BLaER1 treated with 17β-estradiol and CSF1 and Interleukin-3, amounts not matched to agents 10 nM and 100 nM (cell line): ENCODE data around the gene CPSF2.
"Not testable (repeated sequence)": the region's sequence is repeated elsewhere in the genome, so short reads cannot be mapped to it uniquely, and the experiment has no call there.

Source experiments
- H3K27ac ChIP-seq, 11 experiments: shearing (Covaris generic); formaldehyde crosslinking; 2 replicates each; pipeline ENCODE4 v1.8.1; 2022
- H3K27me3 ChIP-seq, 11 experiments: shearing (Covaris generic); formaldehyde crosslinking; 2 replicates each; pipeline ENCODE4 v1.8.1; 2022
- H3K36me3 ChIP-seq, 11 experiments: shearing (Covaris generic); formaldehyde crosslinking; 2 replicates each; pipeline ENCODE4 v1.8.1; 2022
- H3K4me1 ChIP-seq, 10 experiments: shearing (Covaris generic); formaldehyde crosslinking; 2 replicates each; pipeline ENCODE4 v1.8.1; 2022
- H3K4me2 ChIP-seq, 11 experiments: shearing (Covaris generic); formaldehyde crosslinking; 2 replicates each; pipeline ENCODE4 v1.8.1; 2022
- H3K4me3 ChIP-seq, 10 experiments: shearing (Covaris generic); formaldehyde crosslinking; 2 replicates each; pipeline ENCODE4 v1.8.1; 2022
- H3K9ac ChIP-seq, 11 experiments: shearing (Covaris generic); formaldehyde crosslinking; 2 replicates each; pipeline ENCODE4 v1.8.1; 2022
- H3K9me3 ChIP-seq, 11 experiments: shearing (Covaris generic); formaldehyde crosslinking; replicated peaks in 1 of 11; 2 replicates each; pipeline ENCODE4 v1.8.1; 2022
- H4K20me1 ChIP-seq, 11 experiments: shearing (Covaris generic); formaldehyde crosslinking; 2 replicates each; pipeline ENCODE4 v1.8.1; 2022
- Cebpa-rat ChIP-seq, 11 experiments: shearing (Covaris generic); IDR thresholded peaks; 2 replicates each; pipeline ENCODE4 v1.8.1; 2022

CPSF2 gene

GRCh38 chr14:92207012-92207927 lies 85.5 kb downstream of the CPSF2 start:
- peaks cover 6 to 16% (median 11%) of the 10 kb centered on the region in 10 experiments; a peak in 17 of 20 replicates for H3K4me1 ChIP-seq

GRCh38 chr14:92207928-92208265 lies 86.1 kb downstream of the CPSF2 start:
- H3K4me2 ChIP-seq, result peak overlapping the region in 1 of 11 experiments; percentile 70; a peak in 3 of 22 replicates

More at GRCh38 chr14:92207012-92207927, 85.5 kb downstream of the CPSF2 start:
- Histone ChIP-seq H3K4me3 (no peak overlapping the region; a peak in 1 of 20 replicates), H3K27me3 (no peaks in the 10 kb centered on the region), H4K20me1 (no peaks in the 10 kb centered on the region), H3K4me2 (peak overlapping the region; percentile 36 to 75 (median 61); a peak in 21 of 22 replicates), H3K27ac (no peak overlapping the region), H3K9ac (no peak overlapping the region), H3K9me3 (peaks cover 0 to 17% (median 13%) of the 10 kb centered on the region in 11 experiments; a peak in 15 of 22 replicates), H3K36me3 (no peaks in the 10 kb centered on the region)
- no peak for TF ChIP-seq Cebpa-rat (IDR thresholded peaks at IDR 0.05)

DNA sequence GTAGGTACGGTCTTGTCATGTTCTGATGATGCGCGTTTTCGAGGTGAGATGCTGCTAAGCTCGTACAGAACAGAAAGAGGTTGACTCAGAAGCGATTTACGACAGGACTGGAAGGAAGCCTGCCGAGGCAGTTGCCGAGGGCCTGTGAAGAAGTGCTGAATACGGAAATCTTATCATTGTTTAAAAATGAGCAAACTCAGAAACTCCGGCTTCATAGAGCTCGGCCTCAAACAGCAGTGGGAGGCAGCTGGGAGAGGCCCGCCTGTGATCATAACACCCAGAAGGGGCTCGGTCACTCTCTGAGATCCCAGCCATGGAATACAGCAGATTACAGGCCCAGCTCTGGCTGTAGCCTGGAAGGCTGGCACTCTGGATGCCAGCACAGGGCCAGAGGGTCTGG lies 87.4 kb downstream of the CPSF2 start:
- Histone ChIP-seq H3K27me3 (no peaks in the 10 kb centered on the region), H3K27ac (no peak overlapping the region), H3K9me3 (peaks cover 0 to 34% (median 25%) of the 10 kb centered on the region in 11 experiments; a peak in 15 of 22 replicates), H3K36me3 (no peaks in the 10 kb centered on the region), H3K4me2 (no peak overlapping the region), H4K20me1 (no peaks in the 10 kb centered on the region), H3K4me1 (peaks cover 6 to 16% (median 11%) of the 10 kb centered on the region in 10 experiments; a peak in 17 of 20 replicates), H3K4me3 (no peak overlapping the region), H3K9ac (no peak overlapping the region)
- no peak for TF ChIP-seq Cebpa-rat (IDR thresholded peaks at IDR 0.05)

More at GRCh38 chr14:92207928-92208265, 86.1 kb downstream of the CPSF2 start:
- no peaks in the 10 kb centered on the region for H3K36me3 ChIP-seq
- no peak overlapping the region for H3K4me3 ChIP-seq
- H3K4me1 ChIP-seq, result peaks cover 6 to 16% (median 11%) of the 10 kb centered on the region in 10 experiments; a peak in 17 of 20 replicates
- TF ChIP-seq Cebpa-rat (IDR thresholded peaks at IDR 0.05), result no peak
- no peaks in the 10 kb centered on the region for H4K20me1 ChIP-seq
- H3K27ac ChIP-seq, result no peak overlapping the region
- no peak overlapping the region for H3K9ac ChIP-seq
- H3K9me3 ChIP-seq, result peaks cover 0 to 24% (median 19%) of the 10 kb centered on the region in 11 experiments; a peak in 15 of 22 replicates
- H3K27me3 ChIP-seq, result no peaks in the 10 kb centered on the region

GRCh38 chr14:92213125-92213524 lies 91.4 kb downstream of the CPSF2 start:
- not testable (repeated sequence) for H4K20me1 ChIP-seq, H3K4me1 ChIP-seq, H3K4me2 ChIP-seq, H3K36me3 ChIP-seq, H3K27ac ChIP-seq, H3K4me3 ChIP-seq, H3K9ac ChIP-seq, H3K27me3 ChIP-seq
- peaks cover 0 to 34% (median 25%) of the 10 kb centered on the region in 11 experiments; a peak in 15 of 22 replicates for H3K9me3 ChIP-seq

- Histone ChIP-seq H4K20me1 (no peaks in the 10 kb centered on the region), H3K27ac (no peak overlapping the region), H3K27me3 (no peaks in the 10 kb centered on the region), H3K4me3 (no peak overlapping the region), H3K36me3 (no peaks in the 10 kb centered on the region), H3K4me1 (no peaks in the 10 kb centered on the region), H3K4me2 (no peak overlapping the region), H3K9ac (no peak overlapping the region), H3K9me3 (peaks cover 0 to 33% (median 25%) of the 10 kb centered on the region in 11 experiments; a peak in 15 of 22 replicates)
- TF ChIP-seq Cebpa-rat (IDR thresholded peaks at IDR 0.05), result 0 out of 22 replicates have a peak, but pooled peaks of 1 of the 11 experiments have one; percentile 18
Measured at GRCh38 chr14:92215579-92215978, 93.8 kb downstream of the CPSF2 start.

GRCh38 chr14:92217936-92218335 lies 96.2 kb downstream of the CPSF2 start:
- H3K4me3 ChIP-seq, result no peak overlapping the region
- no peak for TF ChIP-seq Cebpa-rat (IDR thresholded peaks at IDR 0.05)
- H3K27me3 ChIP-seq, result no peaks in the 10 kb centered on the region

More at GRCh38 chr14:92217936-92218335, 96.2 kb downstream of the CPSF2 start:
- H3K9ac ChIP-seq, result no peak overlapping the region
- no peak overlapping the region for H3K27ac ChIP-seq
- H3K36me3 ChIP-seq, result no peaks in the 10 kb centered on the region
- H3K4me2 ChIP-seq, result no peak overlapping the region
- H3K4me1 ChIP-seq, result peaks cover 0 to 6% (median 0%) of the 10 kb centered on the region in 10 experiments; a peak in 2 of 20 replicates
- no peaks in the 10 kb centered on the region for H4K20me1 ChIP-seq
- peaks cover 0 to 10% (median 7%) of the 10 kb centered on the region in 11 experiments; a peak in 10 of 22 replicates for H3K9me3 ChIP-seq
